ENCODE measurements around the gene LOXL1.
"Not testable (repeated sequence)": the region's sequence is repeated elsewhere in the genome, so short reads cannot be mapped to it uniquely, and the experiment has no call there.

The LOXL1 gene

DNA sequence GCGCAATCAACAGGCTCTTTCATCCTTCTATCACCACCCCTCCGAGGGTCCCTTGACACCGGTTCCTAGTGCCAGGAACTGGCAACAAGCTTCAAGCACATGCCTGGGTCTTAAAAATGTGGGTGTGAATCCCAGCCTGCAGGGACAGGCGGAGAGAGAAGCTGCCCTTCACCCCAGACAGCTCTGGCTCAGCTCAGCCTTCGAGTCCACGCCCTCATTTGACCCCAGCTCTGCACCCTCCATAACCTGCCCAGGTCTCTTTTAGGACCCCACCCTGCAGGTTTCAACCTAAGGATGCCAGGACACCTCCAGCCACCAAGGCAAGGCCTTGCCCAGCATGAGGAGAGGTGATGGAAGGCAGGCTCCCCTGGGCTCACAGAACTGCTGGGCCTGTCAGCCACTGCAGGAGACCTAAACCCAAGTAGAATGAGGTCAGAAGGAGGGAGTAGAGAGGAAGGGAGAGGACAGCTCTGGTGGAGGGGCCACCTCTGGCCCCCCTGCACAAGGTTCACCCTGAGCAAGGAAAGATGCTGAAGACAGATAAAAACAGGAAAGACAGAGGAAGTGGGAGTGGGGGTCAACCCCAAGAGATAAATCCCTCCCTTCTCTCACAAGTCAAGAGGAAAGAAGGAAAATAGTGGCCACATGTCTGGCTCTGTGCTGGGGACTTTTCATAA, 2.6 kb upstream of the LOXL1 start:
- DNase-seq, result no peak

DNA sequence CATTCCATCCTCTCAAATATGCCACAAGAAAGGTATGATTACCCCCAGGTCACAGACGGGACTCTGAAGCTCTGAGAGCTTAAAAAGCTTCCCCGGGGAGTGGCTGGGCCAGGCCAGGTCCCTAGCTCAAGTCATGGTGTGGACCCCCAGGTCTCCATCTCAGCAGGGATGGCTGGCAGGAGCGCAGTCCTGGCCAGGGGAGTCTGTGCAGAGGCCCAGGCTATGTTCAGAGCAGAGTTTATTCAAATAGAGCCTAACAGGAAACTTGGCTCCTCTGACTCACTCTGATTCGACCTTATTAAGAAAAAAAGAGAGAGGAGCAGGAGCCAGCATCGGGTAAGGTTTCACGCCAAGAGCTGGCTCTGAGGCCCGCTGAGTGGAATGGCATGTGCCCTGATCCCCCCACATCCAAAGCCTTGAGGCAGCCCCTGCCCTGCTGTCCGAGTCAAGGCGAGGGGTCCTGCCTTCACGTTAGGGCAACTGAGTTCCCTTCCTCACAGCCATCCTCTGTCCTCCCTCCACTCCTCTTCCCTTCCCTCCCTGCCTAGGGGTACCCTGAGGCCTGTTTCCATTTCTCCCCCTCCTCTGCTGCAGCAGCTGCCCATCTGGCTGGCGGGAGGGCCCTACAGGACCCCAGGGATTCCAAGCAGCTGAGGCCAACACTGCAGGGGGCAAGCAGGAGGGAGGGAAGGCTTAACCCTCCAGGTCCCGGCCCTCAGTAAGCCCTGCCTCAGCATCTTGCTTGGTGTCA, 1.9 kb upstream of the LOXL1 start:
- DNase-seq, result peak; percentile 55

DNA sequence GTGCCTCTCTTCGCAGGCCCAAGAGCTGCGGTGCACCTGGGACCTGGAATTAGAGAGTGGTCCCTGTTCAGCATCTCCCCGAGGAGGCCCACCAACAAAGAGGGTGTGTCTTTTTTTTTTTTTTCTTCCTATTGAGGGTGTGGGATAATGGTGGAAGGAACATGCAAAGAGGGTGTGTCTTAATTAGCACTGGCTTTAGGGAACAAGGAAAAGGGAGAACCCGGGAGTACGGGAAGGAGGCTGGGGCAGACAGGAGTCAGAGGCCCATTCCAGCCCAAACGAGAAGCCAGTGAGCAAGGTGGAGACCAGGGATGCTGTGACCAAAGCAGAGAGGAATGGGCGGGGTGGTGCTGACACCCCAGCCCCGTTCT, 429 bp upstream of the LOXL1 start:
- DNase-seq, result no peak

DNA sequence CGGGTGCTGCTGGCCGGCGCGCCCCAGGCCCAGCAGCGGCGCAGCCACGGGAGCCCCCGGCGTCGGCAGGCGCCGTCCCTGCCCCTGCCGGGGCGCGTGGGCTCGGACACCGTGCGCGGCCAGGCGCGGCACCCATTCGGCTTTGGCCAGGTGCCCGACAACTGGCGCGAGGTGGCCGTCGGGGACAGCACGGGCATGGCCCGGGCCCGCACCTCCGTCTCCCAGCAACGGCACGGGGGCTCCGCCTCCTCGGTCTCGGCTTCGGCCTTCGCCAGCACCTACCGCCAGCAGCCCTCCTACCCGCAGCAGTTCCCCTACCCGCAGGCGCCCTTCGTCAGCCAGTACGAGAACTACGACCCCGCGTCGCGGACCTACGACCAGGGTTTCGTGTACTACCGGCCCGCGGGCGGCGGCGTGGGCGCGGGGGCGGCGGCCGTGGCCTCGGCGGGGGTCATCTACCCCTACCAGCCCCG, 777 bp downstream of the LOXL1 start:
- DNase-seq, result peak; percentile 14

DNA sequence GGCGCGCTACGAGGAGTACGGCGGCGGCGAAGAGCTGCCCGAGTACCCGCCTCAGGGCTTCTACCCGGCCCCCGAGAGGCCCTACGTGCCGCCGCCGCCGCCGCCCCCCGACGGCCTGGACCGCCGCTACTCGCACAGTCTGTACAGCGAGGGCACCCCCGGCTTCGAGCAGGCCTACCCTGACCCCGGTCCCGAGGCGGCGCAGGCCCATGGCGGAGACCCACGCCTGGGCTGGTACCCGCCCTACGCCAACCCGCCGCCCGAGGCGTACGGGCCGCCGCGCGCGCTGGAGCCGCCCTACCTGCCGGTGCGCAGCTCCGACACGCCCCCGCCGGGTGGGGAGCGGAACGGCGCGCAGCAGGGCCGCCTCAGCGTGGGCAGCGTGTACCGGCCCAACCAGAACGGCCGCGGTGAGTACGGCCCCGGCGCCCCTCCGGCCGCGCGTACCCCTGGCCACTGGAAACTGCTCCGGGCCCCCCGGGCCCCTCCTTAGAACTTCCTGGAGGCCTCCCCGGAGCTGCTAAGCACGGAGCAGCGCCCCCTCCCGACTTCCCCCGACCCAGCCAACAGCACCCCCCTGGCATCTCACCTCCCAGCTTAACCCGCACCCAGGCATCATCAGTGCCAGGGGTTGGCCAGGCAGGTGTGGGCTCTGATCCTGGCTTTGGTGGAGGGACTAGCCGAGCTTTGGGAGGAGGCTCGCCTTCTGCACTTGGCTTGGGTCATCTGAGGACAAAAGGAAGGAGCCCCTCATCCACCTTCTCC, 1.4 kb downstream of the LOXL1 start:
- DNase-seq, result peak; percentile 26

DNA sequence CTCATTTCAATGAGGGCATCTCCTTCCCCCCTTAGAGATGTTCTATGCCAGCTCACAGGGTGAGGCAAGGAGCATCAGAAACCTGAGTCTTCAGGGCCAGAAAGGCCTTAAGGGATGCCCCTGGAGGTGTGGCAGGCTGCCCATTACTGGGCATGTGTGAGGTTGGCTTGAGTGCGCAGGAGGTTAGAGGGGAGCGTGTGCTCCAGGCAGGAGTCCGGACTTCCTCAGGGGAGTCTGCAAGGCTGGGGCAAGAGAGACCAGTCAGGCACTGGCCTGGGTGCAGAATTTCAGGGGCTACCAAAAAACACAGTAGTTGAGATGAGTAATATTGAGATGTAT, 1.9 kb downstream of the LOXL1 start:
- no peak for DNase-seq

DNA sequence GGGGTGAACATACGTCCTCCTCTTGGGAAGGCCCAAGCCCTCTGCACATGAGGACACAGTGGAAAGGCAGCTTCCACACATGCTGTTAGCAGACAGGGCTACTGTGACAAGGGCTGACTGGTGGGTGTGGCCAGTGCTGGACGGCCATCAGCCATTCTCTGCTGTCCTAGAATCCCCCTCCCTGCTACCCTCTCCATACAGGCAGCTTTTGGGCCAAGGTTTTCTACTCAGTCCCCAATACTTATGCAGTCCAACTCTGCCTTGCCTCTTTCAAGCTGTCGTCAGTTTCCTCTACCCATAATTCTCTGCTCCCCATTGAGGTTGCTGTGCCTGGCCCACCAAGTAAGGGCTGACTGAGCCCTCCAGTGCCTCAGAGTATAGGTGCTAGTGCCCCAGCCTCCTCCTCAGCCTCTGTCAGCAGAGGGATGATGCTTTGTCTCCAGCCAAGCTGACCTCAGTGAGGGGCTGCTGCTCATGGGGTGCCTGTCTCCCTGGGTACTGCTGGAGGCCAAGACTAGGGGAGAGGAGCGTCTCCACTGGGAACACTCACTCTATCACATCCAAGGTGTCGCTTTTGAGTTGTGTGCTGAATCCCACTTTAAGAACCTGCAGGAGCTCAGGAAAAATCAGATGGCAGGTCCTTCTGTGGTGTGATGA, 2.8 kb downstream of the LOXL1 start:
- no peak for DNase-seq

DNA sequence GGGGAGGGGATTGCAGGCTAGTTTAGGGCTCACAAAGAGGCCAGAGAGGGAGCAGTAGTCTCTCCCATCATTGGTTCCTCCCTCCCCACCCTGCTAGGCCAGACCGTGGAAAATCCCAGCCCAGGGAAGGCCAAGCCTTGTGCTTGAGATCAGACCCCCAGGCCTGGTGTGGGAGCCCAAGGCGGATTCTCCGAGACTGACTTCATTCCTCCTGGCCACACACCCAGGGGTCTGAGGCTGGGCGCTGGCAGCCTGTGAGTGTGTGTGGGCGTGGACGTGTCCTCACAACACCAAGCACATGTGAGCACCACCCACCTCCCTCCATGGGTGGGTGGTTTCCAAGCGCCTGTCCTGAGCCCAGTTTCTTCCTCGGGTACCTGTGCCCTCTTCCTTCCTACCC, 4.1 kb downstream of the LOXL1 start:
- DNase-seq, result no peak

DNA sequence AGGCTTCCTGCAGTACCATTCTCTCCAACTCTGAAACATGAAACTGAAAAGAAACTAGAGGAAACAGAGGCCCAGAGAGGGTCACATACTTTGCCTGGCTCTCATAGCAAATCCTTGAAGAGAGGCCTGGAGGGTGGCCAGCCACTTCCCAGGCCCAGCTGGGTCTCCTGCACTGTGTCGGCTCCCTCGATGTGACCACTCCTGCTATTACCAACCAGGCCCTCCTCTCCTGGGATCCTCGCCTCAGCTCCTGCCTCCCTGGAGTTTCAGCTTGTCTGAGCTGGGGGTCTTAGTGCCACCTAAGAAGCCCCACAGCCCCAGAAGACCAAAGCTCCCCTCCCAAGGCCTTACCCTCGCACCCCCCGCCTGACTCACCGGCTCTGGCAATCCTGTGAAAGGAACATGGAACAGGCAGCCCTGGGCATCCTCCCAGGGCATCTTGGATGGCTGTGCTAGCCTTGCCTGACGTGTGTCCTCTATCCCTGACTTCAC, 4.6 kb downstream of the LOXL1 start:
- DNase-seq, result no peak

DNA sequence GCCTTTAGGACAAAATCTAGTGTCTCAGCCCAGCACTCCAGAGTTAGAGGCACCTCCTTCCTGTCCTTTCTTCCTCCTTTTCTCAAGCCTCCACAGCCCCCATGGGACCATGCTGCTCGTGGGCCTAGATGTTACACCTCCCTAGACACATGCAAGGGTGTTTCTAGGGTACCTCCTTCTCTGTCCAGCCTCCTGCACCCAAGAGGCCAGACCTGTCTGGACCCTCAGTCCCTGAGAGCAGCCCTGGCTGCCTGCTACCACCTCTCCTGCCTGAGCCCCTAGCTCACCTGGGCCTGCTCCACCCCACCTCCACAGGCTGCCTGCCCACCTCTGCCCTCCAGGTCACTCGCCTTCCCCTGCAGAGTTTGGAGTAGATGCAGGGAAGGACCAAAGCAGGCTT, 5.2 kb downstream of the LOXL1 start:
- no peak for DNase-seq

DNA sequence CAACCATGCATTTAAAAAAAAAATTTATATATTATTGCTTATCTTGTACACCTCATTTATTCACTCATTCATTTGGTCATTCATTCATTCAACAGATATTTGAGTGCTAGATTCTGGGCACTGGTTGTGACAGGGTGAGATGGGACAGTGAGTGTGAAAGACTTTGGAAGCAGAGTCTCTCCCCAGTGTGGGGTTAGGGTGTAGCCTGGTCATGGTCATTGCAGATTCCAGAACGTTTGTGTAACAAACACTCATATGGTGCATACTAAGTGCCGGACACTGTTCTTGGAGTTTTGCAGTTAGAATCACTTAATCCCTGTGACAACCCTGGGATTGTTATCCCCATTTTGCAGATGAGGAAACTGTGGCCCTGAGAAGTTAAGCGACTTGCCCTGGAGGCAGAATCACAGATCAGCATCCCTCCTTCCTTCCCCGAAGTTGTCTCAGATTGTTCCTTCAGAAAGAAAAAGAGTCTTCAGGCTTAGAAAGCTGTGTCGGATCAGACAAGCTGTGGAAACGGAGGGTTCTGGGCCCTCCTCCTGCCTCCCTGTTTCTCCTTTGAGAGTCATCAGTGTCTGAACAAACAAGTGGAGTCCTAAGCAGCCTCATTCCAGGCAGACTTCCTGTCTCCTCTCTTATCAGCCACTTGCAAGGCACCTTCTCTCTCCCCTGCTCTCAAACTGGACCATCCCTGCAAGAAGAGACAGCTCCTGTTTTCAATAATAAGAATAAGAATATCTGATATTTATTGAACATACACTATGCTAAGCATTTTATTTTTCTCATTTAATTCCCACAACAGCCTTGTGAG, 6.3 kb downstream of the LOXL1 start:
- DNase-seq, result no peak

DNA sequence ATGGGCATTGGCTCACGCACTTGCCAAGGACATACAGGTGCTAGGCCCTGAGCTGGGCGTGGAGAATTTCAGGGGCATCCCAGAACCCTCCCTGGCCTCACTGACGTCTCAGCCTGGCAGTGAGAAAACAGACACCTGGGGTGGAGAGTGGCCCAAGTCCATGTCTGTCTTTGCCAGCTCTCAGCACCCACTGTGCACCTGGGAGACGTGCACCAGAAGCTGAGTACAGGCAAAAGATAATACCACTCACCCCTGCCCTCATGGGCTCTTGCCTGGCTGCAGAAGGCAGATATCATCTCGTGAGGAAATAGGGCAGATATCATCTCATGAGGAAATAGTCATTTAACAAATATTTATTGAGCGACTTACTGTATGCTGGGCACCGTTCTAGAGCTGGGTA, 8.0 kb downstream of the LOXL1 start:
- DNase-seq, result no peak

DNA sequence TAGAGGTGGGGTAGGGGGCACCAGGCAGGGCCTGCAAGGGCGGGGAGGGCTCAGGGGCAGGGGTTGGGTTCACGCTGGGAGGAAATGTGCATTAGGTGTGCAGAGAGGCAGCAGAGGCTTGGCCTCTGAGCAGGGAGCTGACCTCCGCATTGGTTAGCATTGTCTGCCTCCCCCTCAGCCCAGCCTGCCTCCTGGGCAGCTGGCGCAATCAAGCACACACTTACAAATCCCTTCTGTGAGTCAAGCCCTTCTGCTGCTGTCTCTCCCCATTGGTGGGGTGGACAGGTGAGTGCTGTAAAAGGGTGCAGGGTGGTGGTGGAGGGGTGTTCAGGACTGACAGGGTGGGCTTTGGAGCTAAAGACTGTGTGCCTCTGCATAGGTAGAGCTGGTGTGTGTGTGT, 9.3 kb downstream of the LOXL1 start:
- no peak for DNase-seq

DNA sequence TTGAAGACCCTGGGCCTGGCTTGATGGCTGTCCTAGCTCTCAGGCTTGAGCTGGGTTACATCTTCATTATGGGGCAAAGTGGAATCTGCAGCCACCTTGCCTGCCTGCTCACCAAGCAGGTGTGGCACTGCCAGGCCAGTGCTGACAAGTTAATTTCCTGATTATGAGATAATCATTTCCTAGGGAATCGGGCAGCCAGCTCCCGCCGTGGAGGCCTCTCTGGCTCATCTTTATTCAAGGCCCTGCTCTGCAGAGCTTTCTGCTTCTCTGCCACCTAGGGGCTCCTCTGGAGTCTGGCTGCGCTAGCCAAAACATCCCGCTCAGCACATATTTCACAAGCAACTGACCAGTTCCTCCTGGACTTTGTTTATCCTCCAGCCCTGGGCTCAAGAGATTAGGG, 9.9 kb downstream of the LOXL1 start:
- DNase-seq, result no peak

DNA sequence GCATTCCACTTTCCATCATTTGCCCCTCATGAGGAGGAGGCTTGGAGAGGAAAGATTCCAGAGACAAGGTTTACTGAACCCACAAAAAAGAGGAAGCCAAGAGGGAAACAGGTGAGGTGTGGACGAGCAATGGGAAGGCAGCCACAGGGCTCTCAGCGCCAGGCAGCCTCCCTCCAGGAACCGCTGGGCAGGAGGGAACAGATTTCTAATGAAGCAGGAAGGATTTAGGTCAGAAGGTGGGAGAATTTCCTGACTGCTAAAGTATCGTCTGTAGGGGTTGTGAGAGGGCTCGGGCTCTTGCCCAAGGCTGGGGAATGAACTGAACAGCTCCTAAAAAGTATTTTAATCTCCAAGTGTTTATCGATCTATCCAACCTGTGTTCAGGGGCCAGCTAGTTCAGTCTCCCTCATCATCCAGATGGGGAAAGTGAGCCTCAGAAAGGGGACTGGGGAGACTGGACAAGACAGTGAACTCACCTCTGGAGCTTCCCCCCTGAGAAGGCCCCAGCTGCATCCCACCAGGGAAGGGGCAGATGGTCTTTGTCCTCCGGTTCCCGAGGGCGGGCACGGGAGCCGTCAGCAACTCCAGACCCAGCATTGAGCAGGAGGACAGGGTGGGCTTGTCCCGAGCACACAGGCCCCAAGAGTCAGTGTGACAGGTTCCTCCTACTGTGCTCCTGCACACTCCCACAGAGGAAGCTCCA, 10.5 kb downstream of the LOXL1 start:
- no peak for DNase-seq

DNA sequence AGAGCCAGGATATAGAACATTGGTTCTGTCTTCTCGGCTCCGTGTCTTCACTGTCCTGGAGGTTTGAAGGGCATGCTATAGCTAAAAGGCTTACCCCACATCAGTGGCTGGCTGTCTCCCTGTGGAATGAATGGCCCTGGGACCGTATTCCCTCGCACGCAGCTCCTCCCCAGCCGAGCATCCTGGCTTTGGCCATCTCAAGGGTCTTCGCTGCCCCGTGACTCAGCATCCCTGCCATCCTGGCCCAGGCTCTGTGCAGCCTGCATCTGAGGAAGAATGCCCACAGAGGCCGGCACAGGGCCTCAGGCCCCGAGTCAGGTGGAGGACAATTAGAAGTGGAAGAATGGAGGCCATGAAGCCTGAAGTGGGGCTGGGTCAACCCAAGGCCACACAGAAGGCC, 11.0 kb downstream of the LOXL1 start:
- no peak for DNase-seq

DNA sequence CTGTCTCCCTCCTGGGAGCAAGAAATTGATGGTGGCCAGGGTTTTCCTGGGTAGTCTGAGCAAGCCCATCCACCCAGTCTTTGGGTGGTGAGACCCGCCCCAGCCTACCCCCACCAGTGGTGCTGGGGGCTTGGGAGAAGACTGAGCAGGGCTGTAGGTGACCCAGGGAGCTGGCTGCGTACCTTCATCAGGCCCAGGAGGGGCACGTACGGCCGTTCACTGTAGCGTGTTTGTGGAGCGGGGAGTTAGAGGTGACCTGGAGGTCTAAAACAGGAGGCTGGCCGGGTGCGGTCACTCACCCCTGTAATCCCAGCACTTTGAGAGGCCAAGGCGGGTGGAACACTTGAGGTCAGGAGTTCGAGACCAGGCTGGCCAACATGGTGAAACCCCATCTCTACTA, 11.5 kb downstream of the LOXL1 start:
- DNase-seq, result no peak

DNA sequence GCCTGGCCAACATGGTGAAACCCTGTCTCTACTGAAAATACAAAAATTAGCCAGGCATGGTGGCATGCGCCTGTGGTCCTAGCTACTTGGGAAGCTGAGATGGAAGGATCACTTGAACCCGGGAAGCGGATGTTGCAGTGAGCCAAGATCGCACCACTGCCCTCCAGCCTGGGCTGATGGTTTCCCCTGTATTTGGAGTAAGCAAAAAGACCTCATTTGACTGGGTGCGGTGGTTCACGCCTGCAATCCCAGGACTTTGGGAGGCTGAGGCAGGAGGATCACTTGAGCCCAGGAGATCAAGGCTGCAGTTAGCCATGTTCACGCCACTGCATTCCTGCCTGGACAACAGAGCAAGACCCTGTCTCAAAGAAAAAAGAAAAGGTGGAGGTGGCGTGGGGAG, 12.3 kb downstream of the LOXL1 start:
- not testable (repeated sequence) for DNase-seq

DNA sequence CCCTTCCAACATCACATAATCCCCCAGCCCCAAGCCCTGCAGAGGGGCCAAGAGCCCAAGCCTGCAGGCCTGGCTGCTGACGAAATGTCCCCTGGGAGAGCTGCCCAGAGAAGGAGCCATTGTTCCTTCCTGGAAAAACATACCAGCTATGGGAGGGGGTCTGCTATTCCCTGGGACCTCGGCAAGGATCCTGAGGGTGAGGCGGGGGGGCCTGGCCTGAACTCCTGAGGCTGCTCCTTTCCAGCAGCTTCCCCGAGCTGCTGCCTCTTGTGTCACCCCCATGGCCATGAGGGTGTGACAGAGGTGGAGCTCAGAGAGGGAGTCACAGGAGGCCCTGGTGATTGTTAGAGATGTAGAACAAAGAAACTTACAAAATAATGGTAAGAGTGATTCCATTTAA, 12.9 kb downstream of the LOXL1 start:
- DNase-seq, result no peak

DNA sequence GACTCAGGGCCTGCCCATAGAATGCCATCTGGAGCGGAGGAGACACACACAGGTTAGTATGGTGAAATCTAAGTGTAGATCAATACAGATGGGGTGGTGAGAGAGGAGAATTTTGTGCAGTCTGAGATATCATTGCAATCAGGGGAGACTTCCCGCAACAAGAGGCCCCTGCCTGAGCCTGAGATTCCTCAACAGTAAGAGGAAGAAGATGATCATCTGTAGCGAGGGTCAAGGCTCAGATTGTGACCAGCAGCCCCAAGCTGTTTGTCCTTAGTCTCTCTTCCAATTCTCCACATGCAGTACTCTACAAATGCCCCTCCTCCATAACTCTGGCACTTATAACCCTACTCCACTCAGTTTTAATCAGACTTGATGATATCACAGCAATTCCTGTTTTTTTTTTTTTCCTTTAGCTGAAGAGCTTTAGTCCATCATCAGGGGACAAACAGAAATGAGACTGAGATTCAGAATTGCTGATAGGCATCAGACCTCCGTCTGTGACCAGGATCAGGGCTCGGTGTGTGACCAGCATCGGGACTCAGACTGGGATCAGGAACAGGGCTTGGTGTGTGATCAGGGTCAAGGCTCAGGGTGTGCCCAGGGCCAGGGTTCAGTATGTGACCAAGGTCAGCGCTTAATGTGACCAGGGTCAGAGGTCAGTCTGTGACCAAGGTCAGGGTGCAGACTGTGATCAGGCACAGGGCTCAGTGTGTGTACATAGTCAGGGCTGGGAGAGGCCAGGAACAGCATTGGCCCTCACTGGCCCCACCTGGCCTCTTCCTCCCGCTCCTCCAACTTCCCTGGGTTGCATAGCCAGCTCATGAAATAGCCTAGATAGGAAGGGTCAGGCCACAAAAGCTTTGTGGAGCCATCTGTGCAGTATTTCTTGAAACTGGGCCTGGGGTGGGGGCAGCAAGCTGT, 14.1 kb downstream of the LOXL1 start:
- DNase-seq, result no peak

DNA sequence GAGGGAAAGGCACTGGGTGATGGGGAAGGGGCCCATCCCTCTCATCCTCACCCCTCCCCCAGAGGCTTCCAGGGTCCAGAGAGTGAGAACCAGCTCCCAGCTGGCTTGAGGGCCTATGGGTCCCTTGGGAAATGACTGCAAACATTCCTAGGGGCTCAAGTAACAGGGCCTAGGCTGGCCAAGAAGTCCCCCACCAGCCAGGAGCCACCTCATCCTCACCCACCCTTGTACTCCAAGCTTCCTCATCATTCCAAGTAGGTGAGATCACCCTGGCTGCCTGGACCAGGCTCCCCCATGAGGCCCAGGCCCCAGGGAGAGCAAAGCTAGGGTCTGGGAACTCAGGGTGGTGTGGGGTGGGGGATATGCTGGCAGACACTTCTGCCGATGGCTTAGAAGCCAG, 14.8 kb downstream of the LOXL1 start:
- DNase-seq, result no peak

All from NCI-H1694 treated with DMSO at 0.1 percent for 48 hours (cell line).